PC-3 (cell line): Measurements from ENCODE around the gene P2RX2.

Experiments used
- CTCF ChIP-seq: fragments of 300-600 bp; sonication (generic); conservative IDR thresholded peaks from 2 replicates; pipeline ENCODE4 v1.5.1; 2017; ENCODE audit warnings: antibody characterized with exemption, low read depth, mild to moderate bottlenecking, low read length
- EZH2phosphoT487 ChIP-seq: fragments of 300-600 bp; sonication (generic); IDR thresholded peaks from 2 replicates; pipeline ENCODE4 v1.6.1; 2018; ENCODE audit warnings: mild to moderate bottlenecking, antibody characterized with exemption, low read length, borderline replicate concordance

DNA sequence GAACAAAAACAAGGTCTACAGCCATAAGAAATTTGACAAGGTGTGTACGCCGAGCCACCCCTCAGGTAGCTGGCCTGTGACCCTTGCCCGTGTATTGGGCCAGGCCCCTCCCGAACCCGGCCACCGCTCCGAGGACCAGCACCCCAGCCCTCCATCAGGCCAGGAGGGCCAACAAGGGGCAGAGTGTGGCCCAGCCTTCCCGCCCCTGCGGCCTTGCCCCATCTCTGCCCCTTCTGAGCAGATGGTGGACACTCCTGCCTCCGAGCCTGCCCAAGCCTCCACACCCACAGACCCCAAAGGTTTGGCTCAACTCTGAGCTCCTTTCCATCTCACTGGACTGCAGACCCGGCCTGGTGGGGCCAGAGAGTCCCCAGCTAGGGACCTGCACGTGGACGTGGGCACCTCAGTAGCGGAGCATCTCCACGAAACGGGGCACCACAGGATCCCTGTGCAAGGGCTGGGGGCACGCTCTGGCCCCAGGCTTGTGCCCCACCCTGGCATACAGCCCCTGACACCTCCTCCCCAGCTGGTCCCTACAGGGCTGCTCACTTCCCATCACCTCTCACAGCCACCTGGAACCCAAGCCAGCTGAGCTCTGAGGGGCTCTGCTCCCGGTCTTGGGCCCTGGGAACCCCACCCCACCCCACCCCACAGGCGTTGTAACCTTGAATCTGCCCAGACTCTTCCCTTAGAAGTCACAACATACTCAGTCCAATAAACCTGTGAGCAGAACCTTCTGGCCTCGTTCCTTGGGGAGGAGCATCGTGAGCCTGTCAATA is 3.3 kb downstream of the P2RX2 start:
- TF ChIP-seq CTCF (no peak), EZH2phosphoT487 (no peak)
